COLO829 (cell line): ENCODE results near the gene TPCN1.

Experiments used
- DNase-seq: peaks from one replicate; pipeline ENCODE4 v3.0.0; 2012; ENCODE audit warnings: low spot score

The TPCN1 gene

GRCh38 chr12:113340061-113340460 lies 118.8 kb downstream of the TPCN1 start:
- DNase-seq, result no peak

GRCh38 chr12:113341535-113341934 lies 120.3 kb downstream of the TPCN1 start:
- no peak for DNase-seq

- DNase-seq, result no peak
These were observed 124.1 kb downstream of the TPCN1 start for GRCh38 chr12:113345318-113345717.

DNA sequence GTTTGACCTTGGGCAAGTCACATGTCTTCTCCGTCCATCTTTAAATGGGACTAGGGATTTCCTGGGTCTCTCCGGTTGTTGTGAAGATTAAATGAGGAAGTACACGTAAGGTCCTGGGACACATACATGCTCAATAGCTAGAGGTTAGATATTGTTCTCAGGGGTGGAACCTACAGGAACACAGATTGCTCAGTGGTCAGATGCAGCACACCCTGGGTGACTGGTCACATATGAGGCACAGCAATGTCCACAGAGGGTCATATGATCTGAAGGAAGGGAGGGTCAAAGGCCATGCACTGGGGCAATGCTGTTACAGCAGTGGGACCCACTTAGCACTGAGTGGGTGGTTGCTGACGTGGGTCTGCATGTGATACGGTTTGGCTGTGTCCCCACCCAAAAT lies 125.1 kb downstream of the TPCN1 start:
- no peak for DNase-seq

DNA sequence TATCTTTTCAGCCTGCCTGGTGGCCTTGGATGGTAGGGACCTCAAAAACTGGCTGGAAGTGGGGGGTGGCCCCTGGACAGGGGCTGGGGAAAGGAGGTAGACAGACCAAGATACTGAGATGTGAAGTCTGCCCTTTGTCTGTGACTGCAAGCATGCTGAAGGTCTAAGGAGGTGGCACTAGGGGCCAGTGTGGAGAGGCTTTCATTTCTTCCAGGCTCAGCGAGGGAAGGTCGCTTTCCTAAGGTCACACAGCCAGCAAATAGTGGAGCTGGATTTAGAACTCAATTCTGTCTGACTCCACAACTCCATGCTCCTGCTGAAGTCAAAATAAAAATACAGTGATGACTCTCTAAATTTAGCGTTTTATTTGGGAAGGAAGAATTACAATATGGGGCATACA lies 125.8 kb downstream of the TPCN1 start:
- DNase-seq, result no peak

- DNase-seq, result no peak
These were observed 126.6 kb downstream of the TPCN1 start for GRCh38 chr12:113347892-113348291.
